DMS79 (cell line): ENCODE measurements around the gene MTA1.

ENCODE experiments used
- DNase-seq: peaks from one replicate; lab custom pipeline; 2025; lab: John Stamatoyannopoulos, UW

Gene MTA1

GRCh38 chr14:105476831-105477659, 57.4 kb downstream of the MTA1 start:
- DNase-seq: peak; percentile 68

DNA sequence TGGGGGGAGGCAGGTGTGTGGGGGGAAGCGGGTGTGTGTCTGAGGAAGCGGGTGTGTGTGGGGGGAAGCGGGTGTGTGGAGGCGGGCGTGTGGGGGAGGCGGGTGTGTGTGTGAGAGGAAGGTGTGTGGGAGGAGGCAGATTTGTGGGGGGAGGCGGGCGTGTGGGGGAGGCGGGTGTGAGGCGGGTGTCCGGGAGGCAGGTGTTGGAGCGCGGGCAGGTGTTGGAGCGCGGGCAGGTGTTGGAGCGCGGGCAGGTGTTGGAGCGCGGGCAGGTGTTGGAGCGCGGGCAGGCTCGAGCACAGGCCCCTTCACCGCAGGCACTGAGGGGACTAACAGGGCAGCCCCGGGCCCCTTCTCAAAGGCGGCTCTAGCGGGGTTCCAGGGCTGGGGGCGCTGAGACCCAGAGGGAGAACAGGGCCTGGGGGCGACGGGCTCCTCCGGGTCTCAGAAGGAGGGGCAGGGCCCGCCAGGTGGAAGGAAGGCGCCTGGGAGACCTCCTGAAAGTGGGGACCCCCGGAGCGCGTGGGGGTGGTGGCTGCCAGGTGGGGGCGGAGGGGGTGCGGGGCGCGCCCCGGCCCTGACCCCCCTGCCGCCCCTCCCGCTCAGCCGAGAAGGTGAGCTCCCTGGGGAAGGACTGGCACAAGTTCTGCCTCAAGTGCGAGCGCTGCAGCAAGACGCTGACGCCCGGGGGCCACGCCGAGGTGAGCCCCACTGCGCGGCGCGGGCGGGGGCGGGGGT, 58.2 kb downstream of the MTA1 start:
- DNase-seq: no peak

GRCh38 chr14:105478398-105479251, 59.0 kb downstream of the MTA1 start:
- no peak for DNase-seq

DNA sequence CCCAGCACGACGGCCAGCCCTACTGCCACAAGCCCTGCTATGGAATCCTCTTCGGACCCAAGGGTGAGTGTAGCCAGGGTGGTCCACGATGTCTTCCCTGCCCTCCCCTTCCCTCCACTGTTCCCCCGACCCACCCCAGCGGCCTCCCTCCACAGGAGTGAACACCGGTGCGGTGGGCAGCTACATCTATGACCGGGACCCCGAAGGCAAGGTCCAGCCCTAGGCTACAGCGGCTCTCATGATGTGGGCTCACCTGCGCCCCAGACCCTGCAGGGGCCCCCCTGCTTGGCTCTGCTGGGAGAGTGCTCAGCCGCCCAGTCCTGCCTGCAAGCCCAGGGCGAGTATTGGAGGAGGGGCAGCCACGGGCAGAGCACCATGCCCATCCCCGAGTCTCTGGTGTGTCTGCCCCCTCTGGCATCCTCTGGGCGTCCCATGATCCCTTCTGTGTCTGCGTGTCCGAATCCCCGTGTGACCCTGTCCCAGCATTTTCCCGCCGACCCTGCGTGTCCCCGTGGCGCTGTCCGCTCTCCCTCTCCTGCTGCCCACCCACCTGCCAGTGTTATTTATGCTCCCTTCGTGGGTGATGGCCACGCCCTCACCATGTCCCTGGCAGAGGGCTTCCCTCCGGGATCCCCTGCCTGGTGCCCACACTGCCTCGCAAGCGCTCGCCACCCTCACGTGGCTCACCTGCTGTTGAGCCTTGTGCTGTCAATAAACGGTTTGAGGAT, 60.0 kb downstream of the MTA1 start:
- DNase-seq: no peak

GRCh38 chr14:105480199-105480746, 60.6 kb downstream of the MTA1 start:
- DNase-seq: no peak

DNA sequence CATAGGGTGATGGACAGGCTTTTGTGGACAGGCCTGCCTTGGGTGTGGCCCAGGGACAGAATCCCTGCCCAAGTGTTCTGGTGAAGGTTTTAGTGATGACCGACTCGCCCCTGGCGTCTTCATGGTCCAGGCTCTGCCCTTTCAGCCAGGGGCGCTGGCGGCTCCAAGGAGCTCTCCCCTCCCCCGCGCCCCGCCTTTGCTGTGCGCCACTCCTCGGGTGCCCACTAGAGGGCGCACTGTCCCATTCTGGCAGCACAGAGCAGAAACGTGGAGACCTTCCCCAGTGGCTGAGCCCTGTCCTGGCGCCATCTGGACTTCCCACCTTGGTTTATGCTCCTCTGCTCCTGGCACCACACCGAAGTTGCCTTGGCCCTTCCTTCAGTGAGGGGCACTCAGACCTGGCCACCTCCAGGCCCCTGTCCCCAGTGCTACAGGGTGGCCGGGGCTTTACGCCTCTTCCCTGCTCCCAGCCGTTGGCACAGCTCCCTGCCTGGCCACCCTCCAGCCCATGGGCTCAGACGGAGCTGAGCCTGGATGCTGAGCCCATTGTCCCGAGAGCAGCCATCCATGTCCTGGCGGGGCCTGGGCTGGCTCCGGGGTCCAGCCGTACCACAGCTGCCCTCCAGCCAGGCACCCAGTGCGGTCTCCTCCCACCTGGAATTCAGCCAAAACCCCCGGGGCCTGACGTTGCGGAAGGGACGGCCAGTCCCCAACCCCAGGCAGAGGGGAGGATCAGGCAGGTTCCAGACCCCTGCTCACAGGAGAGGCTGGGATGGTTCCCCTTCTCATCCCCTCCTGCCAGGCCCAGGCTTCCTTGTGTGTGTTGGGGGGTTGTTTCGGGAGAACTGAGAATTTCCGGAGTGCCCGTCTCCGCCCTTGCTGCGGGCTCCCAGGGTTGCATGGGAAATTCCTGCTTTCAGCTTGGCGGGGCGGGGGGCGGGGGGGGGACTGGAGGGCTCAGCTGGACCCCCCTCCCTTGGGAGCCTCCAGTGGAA, 61.5 kb downstream of the MTA1 start:
- DNase-seq: peak; percentile 95

GRCh38 chr14:105481886-105482457, 62.3 kb downstream of the MTA1 start:
- DNase-seq: peak; percentile 97

GRCh38 chr14:105482486-105483110, 63.0 kb downstream of the MTA1 start:
- DNase-seq: no peak

DNA sequence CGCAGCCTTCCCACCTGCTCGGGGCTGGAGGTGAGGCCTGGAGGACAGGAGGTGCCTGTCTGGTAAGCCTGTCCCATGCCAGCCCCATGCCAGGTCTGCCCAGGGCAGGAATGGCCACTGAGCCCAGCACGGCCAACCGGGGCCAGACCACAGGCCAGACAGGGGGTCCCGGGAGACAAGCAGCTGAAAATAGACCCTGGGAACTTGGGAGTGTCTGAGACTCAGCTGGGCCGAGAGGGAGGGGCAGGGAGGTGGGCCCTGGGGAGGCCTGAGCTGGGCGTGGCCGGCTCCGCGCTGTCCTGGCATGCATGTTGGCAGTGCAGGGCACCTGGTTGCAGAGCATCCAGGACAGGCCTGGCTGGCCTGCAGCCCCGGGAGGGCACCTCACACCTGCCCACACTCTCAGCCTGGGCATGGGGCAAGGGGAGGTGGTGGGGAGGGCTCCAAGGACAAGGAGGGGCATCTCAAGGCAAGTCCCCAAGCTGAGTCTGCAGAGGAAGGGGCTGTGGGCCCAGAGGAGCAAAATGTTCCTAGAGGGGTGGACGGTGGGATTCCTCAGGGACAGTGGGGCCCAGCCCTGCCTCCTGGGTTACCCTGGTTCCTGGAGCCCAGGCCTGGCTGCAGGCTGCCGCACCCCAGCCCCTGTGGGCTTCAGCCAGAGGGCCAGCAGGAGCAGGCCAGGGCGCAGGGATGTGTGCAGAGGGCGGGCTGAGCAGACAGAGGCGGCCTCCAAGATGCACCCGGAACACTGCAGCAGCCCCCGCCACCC, 63.9 kb downstream of the MTA1 start:
- DNase-seq: no peak

- DNase-seq: no peak
Measured at GRCh38 chr14:105484069-105484996, 64.7 kb downstream of the MTA1 start.

- DNase-seq: no peak
Measured at GRCh38 chr14:105484997-105485393, 65.4 kb downstream of the MTA1 start.

GRCh38 chr14:105485739-105486162, 66.1 kb downstream of the MTA1 start:
- DNase-seq: no peak

GRCh38 chr14:105486163-105486973, 66.7 kb downstream of the MTA1 start, which contains the start of gene CRIP1:
CRIP1 (plus strand) TSS chr14:105486886; CDS start chr14:105487260, 374 bp downstream.
- no peak for DNase-seq

DNA sequence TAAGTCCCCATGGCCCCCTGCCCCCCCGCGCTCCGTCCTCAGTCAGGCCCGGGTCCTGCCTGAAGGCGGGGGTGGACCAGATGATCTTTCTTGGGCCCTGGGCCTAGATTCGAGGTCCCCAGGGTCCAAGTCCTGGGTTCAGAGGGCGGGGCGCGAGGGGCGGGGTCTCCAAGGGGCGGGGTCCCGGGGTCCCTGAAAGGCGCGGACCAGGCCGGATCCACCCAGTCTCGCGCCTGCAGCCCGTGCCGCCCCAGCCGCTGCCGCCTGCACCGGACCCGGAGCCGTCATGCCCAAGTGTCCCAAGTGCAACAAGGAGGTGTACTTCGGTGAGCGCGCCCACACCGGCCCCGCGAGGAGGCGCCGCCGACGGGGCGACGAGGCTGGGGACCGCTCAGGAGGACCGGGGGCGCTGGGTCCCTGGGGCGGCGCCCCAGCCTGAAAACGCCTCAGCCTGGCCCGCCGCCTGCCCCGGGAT, 67.4 kb downstream of the MTA1 start:
- no peak for DNase-seq

GRCh38 chr14:105487449-105487985, 67.9 kb downstream of the MTA1 start:
- DNase-seq: no peak
